ENCODE results near the gene CBFA2T2.
"Not testable (repeated sequence)": the region's sequence is repeated elsewhere in the genome, so short reads cannot be mapped to it uniquely, and the experiment has no call there.

Gene CBFA2T2

GRCh38 chr20:33568868-33569801 is 79.2 kb downstream of the CBFA2T2 start:
- no peaks in the 10 kb centered on the region for H3K36me3 ChIP-seq (ENCODE audit: control insufficient read depth, insufficient read depth, low read length)
- H3K4me3 ChIP-seq (replicated peaks; ENCODE audit: low read depth, low read length): no peak overlapping the region
- no peak for DNase-seq (ENCODE audit: extremely low read depth, insufficient read length)
- no peaks in the 10 kb centered on the region for H3K27me3 ChIP-seq (replicated peaks; ENCODE audit: control insufficient read depth, insufficient read depth, low read length)
- TF ChIP-seq CTCF (IDR thresholded peaks at IDR 0.05; ENCODE audit: insufficient read depth, low read length, poor library complexity, severe bottlenecking): no peak

- H3K36me3 ChIP-seq (ENCODE audit: control insufficient read depth, insufficient read depth, low read length): no peaks in the 10 kb centered on the region
- H3K27me3 ChIP-seq (replicated peaks; ENCODE audit: control insufficient read depth, insufficient read depth, low read length): no peaks in the 10 kb centered on the region
- DNase-seq (ENCODE audit: extremely low read depth, insufficient read length): no peak
- TF ChIP-seq CTCF (IDR thresholded peaks at IDR 0.05; ENCODE audit: insufficient read depth, low read length, poor library complexity, severe bottlenecking): no peak
- no peak overlapping the region for H3K4me3 ChIP-seq (replicated peaks; ENCODE audit: low read depth, low read length)
Observed at GRCh38 chr20:33569802-33570391, 80.0 kb downstream of the CBFA2T2 start.

DNA sequence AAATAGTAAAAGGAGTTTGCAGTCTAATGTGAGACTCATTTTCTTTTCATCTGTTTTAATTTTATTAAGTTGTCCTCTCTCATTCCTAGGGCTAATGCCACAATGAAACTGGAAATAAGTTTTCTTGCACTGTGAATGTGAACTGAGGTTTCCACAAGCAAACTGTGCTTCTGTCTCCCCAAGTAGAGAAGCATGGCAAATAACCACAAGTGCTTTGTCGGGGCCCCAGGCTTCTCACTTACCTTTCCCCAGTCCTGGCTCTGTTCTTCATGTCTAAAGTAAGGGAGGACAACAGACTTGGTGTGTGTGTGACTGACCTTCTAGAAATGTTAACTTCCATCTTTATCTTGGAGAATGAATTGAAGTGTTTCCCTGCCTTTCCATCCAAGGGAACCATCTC is 80.8 kb downstream of the CBFA2T2 start:
- no peaks in the 10 kb centered on the region for H3K27me3 ChIP-seq (replicated peaks; ENCODE audit: control insufficient read depth, insufficient read depth, low read length)
- no peak overlapping the region for H3K4me3 ChIP-seq (replicated peaks; ENCODE audit: low read depth, low read length)
- no peaks in the 10 kb centered on the region for H3K36me3 ChIP-seq (ENCODE audit: control insufficient read depth, insufficient read depth, low read length)
- no peak for TF ChIP-seq CTCF (IDR thresholded peaks at IDR 0.05; ENCODE audit: insufficient read depth, low read length, poor library complexity, severe bottlenecking)
- DNase-seq (ENCODE audit: extremely low read depth, insufficient read length): no peak

GRCh38 chr20:33573268-33573667 is 83.4 kb downstream of the CBFA2T2 start:
- DNase-seq (ENCODE audit: extremely low read depth, insufficient read length); H3K4me3 ChIP-seq (replicated peaks; ENCODE audit: low read depth, low read length); H3K36me3 ChIP-seq (ENCODE audit: control insufficient read depth, insufficient read depth, low read length); H3K27me3 ChIP-seq (replicated peaks; ENCODE audit: control insufficient read depth, insufficient read depth, low read length): not testable (repeated sequence)

DNA sequence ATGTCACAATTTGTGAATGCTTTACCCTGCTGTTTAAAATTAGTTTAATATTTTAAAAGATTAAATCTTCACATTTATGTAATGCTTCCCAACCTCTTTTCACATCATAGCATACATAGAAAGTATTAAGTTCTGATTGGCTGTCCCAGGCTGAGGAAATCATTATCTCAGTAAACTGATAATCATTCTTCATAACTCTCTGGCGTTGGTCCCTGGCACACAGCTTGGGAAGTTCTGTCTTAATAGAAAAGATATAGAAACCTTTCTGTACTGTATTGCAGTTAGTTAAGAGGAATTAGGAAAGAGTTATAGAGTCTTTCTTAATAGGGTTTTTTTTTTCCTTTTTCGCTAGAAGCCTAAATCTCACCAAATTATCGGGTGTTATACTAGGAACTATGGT is 85.4 kb downstream of the CBFA2T2 start:
- no peak for DNase-seq (ENCODE audit: extremely low read depth, insufficient read length)
- no peaks in the 10 kb centered on the region for H3K36me3 ChIP-seq (ENCODE audit: control insufficient read depth, insufficient read depth, low read length)
- no peak for TF ChIP-seq CTCF (IDR thresholded peaks at IDR 0.05; ENCODE audit: insufficient read depth, low read length, poor library complexity, severe bottlenecking)

DNA sequence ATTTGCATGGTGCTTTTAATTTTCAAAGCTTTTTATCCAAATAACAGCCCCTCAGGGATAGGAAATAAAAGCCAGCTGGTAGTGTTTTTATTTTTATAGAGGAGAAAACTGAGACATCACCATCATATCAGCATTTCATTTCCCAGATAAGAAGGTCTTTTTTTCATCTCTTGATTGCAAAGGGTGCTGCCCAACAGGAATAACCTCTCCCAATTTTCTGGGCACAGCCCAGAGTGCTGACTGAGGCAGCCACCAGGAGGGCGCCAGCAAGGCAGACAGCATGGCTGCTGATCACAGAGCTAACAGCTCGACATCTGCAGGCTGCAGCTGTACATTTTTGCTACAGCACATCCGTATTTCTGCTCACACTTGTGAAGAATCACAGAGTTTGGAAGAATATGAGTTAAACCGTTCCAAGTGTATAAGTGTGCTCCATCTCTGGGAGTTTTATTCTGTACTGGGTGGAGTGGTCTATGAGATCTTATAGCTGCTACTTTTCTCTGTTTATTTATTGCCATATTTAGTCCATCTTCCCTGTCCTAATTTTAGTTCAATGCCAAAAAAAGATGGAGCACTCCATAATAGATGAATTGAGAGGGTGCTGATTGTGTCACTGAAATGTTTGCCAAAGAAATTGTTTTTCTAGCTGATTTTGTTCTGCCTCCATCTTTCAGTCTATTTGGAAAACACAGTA is 86.7 kb downstream of the CBFA2T2 start:
- no peak for DNase-seq (ENCODE audit: extremely low read depth, insufficient read length)
- H3K36me3 ChIP-seq (ENCODE audit: control insufficient read depth, insufficient read depth, low read length): no peaks in the 10 kb centered on the region
- no peaks in the 10 kb centered on the region for H3K27me3 ChIP-seq (replicated peaks; ENCODE audit: control insufficient read depth, insufficient read depth, low read length)
- TF ChIP-seq CTCF (IDR thresholded peaks at IDR 0.05; ENCODE audit: insufficient read depth, low read length, poor library complexity, severe bottlenecking): no peak
- no peak overlapping the region for H3K4me3 ChIP-seq (replicated peaks; ENCODE audit: low read depth, low read length)

More for the DNA sequence above, 85.4 kb downstream of the CBFA2T2 start:
- Histone ChIP-seq H3K4me3 (replicated peaks; ENCODE audit: low read depth, low read length) (no peak overlapping the region), H3K27me3 (replicated peaks; ENCODE audit: control insufficient read depth, insufficient read depth, low read length) (no peaks in the 10 kb centered on the region)

Measured in GM06990 (cell line).